ENCODE data around the gene STKLD1. TPM values are rescaled to one million over a fixed set of nuclear protein-coding genes. Genes with fewer than 3 reads are reported as not detected.

Gene STKLD1
- total RNA-seq, 3 donors from 2014 or later (not counting 1 experiment from before 2014, with no cell fraction given) = 0.53 to 2.9 (median 1.1) TPM

DNA sequence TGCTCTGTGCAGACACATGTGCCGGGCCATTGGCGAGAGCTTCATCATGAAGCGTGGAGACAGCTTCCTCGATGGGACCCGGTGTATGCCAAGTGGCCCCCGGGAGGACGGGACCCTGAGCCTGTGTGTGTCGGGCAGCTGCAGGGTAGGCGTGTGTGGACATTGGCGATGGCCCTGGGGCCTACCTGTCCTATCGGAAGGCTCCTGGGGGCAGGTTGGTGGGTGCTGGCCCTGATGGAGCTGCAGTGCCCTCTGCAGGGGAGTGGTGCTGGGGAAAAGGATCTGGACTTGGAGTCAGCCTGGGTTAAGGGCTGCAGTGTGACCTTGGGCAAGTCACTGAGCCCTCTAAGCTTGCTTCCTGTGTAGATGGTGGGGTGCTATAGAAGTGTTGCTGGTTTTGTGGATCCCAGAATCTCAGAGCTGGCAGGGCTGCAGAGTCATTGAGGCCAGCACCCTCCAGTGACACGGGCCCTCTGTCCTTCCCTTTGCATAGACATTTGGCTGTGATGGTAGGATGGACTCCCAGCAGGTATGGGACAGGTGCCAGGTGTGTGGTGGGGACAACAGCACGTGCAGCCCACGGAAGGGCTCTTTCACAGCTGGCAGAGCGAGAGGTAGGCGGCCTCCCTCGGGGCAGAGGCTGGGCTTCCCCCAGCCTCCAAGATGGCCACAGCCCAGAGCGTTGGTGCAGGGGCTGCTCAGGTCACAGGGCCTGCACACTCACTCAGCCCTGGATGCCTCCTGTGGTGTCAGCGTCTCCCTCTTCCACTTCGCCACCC is 61.8 kb downstream of the STKLD1 start:
- H3K4me1 Mint-ChIP-seq = no peaks in the 10 kb centered on the region
- DNase-seq = no peak

DNA sequence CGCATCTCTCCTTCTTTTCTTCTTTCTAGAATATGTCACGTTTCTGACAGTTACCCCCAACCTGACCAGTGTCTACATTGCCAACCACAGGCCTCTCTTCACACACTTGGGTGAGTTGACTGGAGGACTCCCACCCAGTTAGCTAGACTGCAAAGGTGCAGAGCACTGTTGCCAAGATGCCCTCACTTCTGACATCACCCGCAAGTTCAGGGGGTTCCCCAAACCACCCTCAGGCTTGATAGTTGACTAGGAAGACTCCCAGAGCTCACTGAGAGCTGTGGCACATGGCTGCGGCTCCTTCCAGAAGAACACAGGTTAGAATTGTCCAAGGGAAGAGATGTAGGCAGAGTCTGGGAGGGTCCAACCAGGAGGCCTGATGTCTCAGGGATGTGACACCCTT is 63.2 kb downstream of the STKLD1 start:
- Histone ChIP-seq H3K27ac (ENCODE audit: low read length) (no peak overlapping the region), H3K9me3 (ENCODE audit: control insufficient read depth, insufficient read depth, low read length) (no peaks in the 10 kb centered on the region), H3K4me1 (ENCODE audit: control insufficient read depth, insufficient read depth, low read length) (peaks cover 7% of the 10 kb centered on the region), H3K27me3 (ENCODE audit: control insufficient read depth, insufficient read depth, low read length) (no peaks in the 10 kb centered on the region), H3K36me3 (ENCODE audit: control insufficient read depth, insufficient read depth, low read length) (no peaks in the 10 kb centered on the region), H3K4me3 (ENCODE audit: low read length) (no peak overlapping the region)
- H3K4me1 Mint-ChIP-seq = no peaks in the 10 kb centered on the region
- H3K9me3 Mint-ChIP-seq = no peaks in the 10 kb centered on the region
- DNase-seq (no peak), ATAC-seq (peak in 1 of 3 donors; percentile 34)
- H3K27me3 Mint-ChIP-seq (ENCODE audit: low read depth in 2 of 2) = no peaks in the 10 kb centered on the region
- no peaks in the 10 kb centered on the region for H3K36me3 Mint-ChIP-seq
- no peak overlapping the region for H3K4me3 Mint-ChIP-seq
- TF ChIP-seq, protein P1, sequence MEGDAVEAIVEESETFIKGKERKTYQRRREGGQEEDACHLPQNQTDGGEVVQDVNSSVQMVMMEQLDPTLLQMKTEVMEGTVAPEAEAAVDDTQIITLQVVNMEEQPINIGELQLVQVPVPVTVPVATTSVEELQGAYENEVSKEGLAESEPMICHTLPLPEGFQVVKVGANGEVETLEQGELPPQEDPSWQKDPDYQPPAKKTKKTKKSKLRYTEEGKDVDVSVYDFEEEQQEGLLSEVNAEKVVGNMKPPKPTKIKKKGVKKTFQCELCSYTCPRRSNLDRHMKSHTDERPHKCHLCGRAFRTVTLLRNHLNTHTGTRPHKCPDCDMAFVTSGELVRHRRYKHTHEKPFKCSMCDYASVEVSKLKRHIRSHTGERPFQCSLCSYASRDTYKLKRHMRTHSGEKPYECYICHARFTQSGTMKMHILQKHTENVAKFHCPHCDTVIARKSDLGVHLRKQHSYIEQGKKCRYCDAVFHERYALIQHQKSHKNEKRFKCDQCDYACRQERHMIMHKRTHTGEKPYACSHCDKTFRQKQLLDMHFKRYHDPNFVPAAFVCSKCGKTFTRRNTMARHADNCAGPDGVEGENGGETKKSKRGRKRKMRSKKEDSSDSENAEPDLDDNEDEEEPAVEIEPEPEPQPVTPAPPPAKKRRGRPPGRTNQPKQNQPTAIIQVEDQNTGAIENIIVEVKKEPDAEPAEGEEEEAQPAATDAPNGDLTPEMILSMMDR (IDR thresholded peaks at IDR 0.05) = no peak
- no peak overlapping the region for H3K27ac Mint-ChIP-seq
- WGBS (ENCODE audit: insufficient coverage) = 84% methylated on average over 4 of the region's 4 CpGs
- intact Hi-C loops (cut with micrococcal nuclease) = no loop called here

More for the DNA sequence above, 61.8 kb downstream of the STKLD1 start:
- Histone ChIP-seq H3K27me3 (ENCODE audit: control insufficient read depth, insufficient read depth, low read length) (no peaks in the 10 kb centered on the region), H3K4me3 (ENCODE audit: low read length) (no peak overlapping the region), H3K27ac (ENCODE audit: low read length) (no peak overlapping the region), H3K36me3 (ENCODE audit: control insufficient read depth, insufficient read depth, low read length) (no peaks in the 10 kb centered on the region), H3K4me1 (ENCODE audit: control insufficient read depth, insufficient read depth, low read length) (peaks cover 7% of the 10 kb centered on the region), H3K9me3 (ENCODE audit: control insufficient read depth, insufficient read depth, low read length) (no peaks in the 10 kb centered on the region)
- intact Hi-C loops (cut with micrococcal nuclease) = no loop called here
- Mint-ChIP-seq H3K27ac (no peak overlapping the region), H3K27me3 (ENCODE audit: low read depth in 2 of 2) (no peaks in the 10 kb centered on the region), H3K36me3 (no peaks in the 10 kb centered on the region), H3K9me3 (no peaks in the 10 kb centered on the region), H3K4me3 (no peak overlapping the region)
- ATAC-seq = no peak
- TF ChIP-seq, protein P1 (IDR thresholded peaks at IDR 0.05) = no peak
- WGBS (ENCODE audit: insufficient coverage) = 82% methylated on average over 20 of the region's 20 CpGs

DNA sequence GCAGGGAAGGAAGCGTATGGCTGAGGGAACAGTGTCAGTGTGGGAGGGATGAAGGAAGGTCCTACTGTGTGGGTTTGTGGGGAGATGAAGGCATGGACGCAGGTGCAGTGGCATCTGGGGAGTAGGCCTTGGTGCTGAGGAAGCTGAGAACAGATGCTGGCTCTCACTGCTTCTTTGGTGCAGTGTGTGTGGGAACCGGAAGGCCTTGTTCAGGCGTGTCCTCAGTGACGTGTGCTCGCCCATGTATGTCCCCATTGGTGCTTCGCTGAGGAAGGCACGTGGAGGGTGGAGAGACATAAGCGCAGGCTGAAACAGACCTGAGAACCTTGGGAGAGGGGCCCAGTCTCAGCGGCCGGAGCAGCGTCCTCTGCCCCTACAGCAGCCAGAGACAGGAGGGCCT is 64.7 kb downstream of the STKLD1 start:
- Histone ChIP-seq H3K4me3 (ENCODE audit: low read length) (no peak overlapping the region), H3K9me3 (ENCODE audit: control insufficient read depth, insufficient read depth, low read length) (no peaks in the 10 kb centered on the region), H3K27ac (ENCODE audit: low read length) (peak overlapping the region; percentile 66), H3K36me3 (ENCODE audit: control insufficient read depth, insufficient read depth, low read length) (no peaks in the 10 kb centered on the region), H3K27me3 (ENCODE audit: control insufficient read depth, insufficient read depth, low read length) (no peaks in the 10 kb centered on the region), H3K4me1 (ENCODE audit: control insufficient read depth, insufficient read depth, low read length) (peaks cover 7% of the 10 kb centered on the region)
- H3K27me3 Mint-ChIP-seq (ENCODE audit: low read depth in 2 of 2) = no peaks in the 10 kb centered on the region
- H3K4me1 Mint-ChIP-seq = no peaks in the 10 kb centered on the region
- no peak overlapping the region for H3K4me3 Mint-ChIP-seq
- 78% methylated on average over 12 of the region's 12 CpGs for WGBS (ENCODE audit: insufficient coverage)
- peak in 1 of 2 donors; percentile 45 for DNase-seq
- H3K36me3 Mint-ChIP-seq = no peaks in the 10 kb centered on the region
- intact Hi-C loops (cut with micrococcal nuclease) = no loop called here
- H3K27ac Mint-ChIP-seq = no peak overlapping the region
- TF ChIP-seq, protein P1 (IDR thresholded peaks at IDR 0.05) = no peak
- H3K9me3 Mint-ChIP-seq = no peaks in the 10 kb centered on the region
- ATAC-seq = no peak

DNA sequence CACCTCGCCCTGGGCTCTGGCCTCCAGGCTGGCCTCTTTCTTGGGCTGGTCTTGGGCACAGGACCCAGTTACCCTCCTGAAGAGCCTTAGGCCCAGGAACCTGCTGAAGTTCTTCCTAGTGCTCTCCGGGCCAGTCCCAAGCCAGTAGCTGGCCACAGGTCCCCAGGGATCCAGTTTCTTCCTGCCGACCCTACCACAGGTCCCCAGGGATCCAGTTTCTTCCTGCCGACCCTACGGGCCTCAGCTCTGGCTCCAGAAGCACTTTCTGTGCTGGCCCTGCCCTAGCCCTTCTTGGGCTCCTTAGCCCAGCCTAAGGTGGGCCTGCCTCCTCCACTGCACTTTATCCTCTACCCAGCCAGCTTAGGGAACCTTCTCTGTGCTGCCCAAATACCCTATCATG is 65.4 kb downstream of the STKLD1 start:
- Histone ChIP-seq H3K4me3 (ENCODE audit: low read length) (no peak overlapping the region), H3K4me1 (ENCODE audit: control insufficient read depth, insufficient read depth, low read length) (peaks cover 7% of the 10 kb centered on the region), H3K27ac (ENCODE audit: low read length) (peak overlapping the region; percentile 66), H3K27me3 (ENCODE audit: control insufficient read depth, insufficient read depth, low read length) (no peaks in the 10 kb centered on the region), H3K9me3 (ENCODE audit: control insufficient read depth, insufficient read depth, low read length) (no peaks in the 10 kb centered on the region), H3K36me3 (ENCODE audit: control insufficient read depth, insufficient read depth, low read length) (no peaks in the 10 kb centered on the region)
- H3K9me3 Mint-ChIP-seq = no peaks in the 10 kb centered on the region
- intact Hi-C loops (cut with micrococcal nuclease) = no loop called here
- 75% methylated on average over 5 of the region's 5 CpGs for WGBS (ENCODE audit: insufficient coverage)
- peak overlapping the region in 1 of 2 donors; percentile 67 for H3K27ac Mint-ChIP-seq
- no peak overlapping the region for H3K4me3 Mint-ChIP-seq
- H3K4me1 Mint-ChIP-seq = no peaks in the 10 kb centered on the region
- ATAC-seq (no peak), DNase-seq (no peak)
- H3K36me3 Mint-ChIP-seq = no peaks in the 10 kb centered on the region
- TF ChIP-seq, protein P1 (IDR thresholded peaks at IDR 0.05) = no peak
- H3K27me3 Mint-ChIP-seq (ENCODE audit: low read depth in 2 of 2) = no peaks in the 10 kb centered on the region
